Liver (tissue), 9 donors: ENCODE data around the gene IFNA7. TPM values are rescaled to one million over a fixed set of nuclear protein-coding genes. Genes with fewer than 3 reads are reported as not detected.
"Not testable (repeated sequence)": the region's sequence is repeated elsewhere in the genome, so short reads cannot be mapped to it uniquely, and the experiment has no call there.

Source experiments
- DNase-seq: peaks from one replicate; pipeline ENCODE4 v3.0.0-alpha.2; 2017; ENCODE audit warnings: low spot score
- H3K27ac ChIP-seq, 2 donors: one replicate each; pipeline ENCODE4 v1.7.0; 2013; ENCODE audit warnings: inconsistent platforms in 2 of 2, low read length in 2 of 2, control low read depth in 1 of 2, low read depth in 1 of 2, mild to moderate bottlenecking in 1 of 2
- H3K27me3 ChIP-seq, 4 donors: one replicate each; pipeline versions ENCODE4 v1.6.1 to v1.7.0; 2013; ENCODE audit warnings: low read length in 3 of 4, inconsistent platforms in 1 of 4, mild to moderate bottlenecking in 1 of 4, moderate library complexity in 1 of 4; ENCODE audit not compliant: control insufficient read depth in 4 of 4, insufficient read depth in 4 of 4
- H3K36me3 ChIP-seq, 4 donors: one replicate each; pipeline versions ENCODE4 v1.6.1 to v1.7.0; 2013; ENCODE audit warnings: low read length in 3 of 4, mild to moderate bottlenecking in 3 of 4, low read depth in 1 of 4, moderate library complexity in 1 of 4; ENCODE audit not compliant: control insufficient read depth in 4 of 4, insufficient read depth in 3 of 4
- H3K4me1 ChIP-seq, 4 donors: one replicate each; pipeline versions ENCODE4 v1.6.1 to v1.7.0; 2013; ENCODE audit warnings: low read length in 3 of 4, mild to moderate bottlenecking in 3 of 4, moderate library complexity in 1 of 4; ENCODE audit not compliant: control insufficient read depth in 4 of 4, insufficient read depth in 4 of 4
- H3K4me3 ChIP-seq, 3 donors: one replicate each; pipeline versions ENCODE4 v1.6.1 to v1.7.0; 2013; ENCODE audit warnings: low read length in 3 of 3, control low read depth in 1 of 3, low read depth in 1 of 3, mild to moderate bottlenecking in 1 of 3
- H3K9ac ChIP-seq, 2 donors: one replicate each; pipeline ENCODE4 v1.7.0; 2013; ENCODE audit warnings: low read length in 2 of 2, mild to moderate bottlenecking in 2 of 2, moderate library complexity in 2 of 2, control low read depth in 1 of 2, low read depth in 1 of 2
- H3K9me3 ChIP-seq, 4 donors: one replicate each; pipeline versions ENCODE4 v1.6.1 to v1.7.0; 2013; ENCODE audit warnings: low read length in 3 of 4; ENCODE audit not compliant: control insufficient read depth in 4 of 4
- EGR1 ChIP-seq, 2 donors: IDR thresholded peaks; 2 replicates each; pipeline ENCODE4 v1.6.1; 2016 to 2018; ENCODE audit warnings: antibody characterized with exemption in 2 of 2, low read depth in 2 of 2
- FOXA1 ChIP-seq: IDR thresholded peaks from 2 replicates; pipeline ENCODE4 v1.6.1; 2016; ENCODE audit warnings: antibody characterized with exemption
- FOXA2 ChIP-seq: IDR thresholded peaks from 2 replicates; pipeline ENCODE4 v1.6.1; 2016; ENCODE audit warnings: antibody characterized with exemption
- GABPA ChIP-seq, 2 donors: IDR thresholded peaks in 1 of 2; conservative IDR thresholded peaks in 1 of 2; 2 replicates each; pipeline ENCODE4 v1.6.1; 2016; ENCODE audit warnings: antibody characterized with exemption in 2 of 2, mild to moderate bottlenecking in 1 of 2, moderate library complexity in 1 of 2
- HNF4A ChIP-seq, 2 donors: conservative IDR thresholded peaks; 2 replicates each; pipeline ENCODE4 v1.6.1; 2016; ENCODE audit warnings: antibody characterized with exemption in 2 of 2, mild to moderate bottlenecking in 2 of 2
- HNF4G ChIP-seq: IDR thresholded peaks from 2 replicates; pipeline ENCODE4 v1.6.1; 2016; ENCODE audit warnings: antibody characterized with exemption
- JUND ChIP-seq, 2 donors: IDR thresholded peaks; 2 replicates each; pipeline ENCODE4 v1.6.1; 2016; ENCODE audit warnings: antibody characterized with exemption in 2 of 2
- NR2F2 ChIP-seq: IDR thresholded peaks from 2 replicates; pipeline ENCODE4 v1.6.1; 2016; ENCODE audit warnings: antibody characterized with exemption
- RAD21 ChIP-seq, 2 donors: IDR thresholded peaks; 2 replicates each; pipeline ENCODE4 v1.6.1; 2016; ENCODE audit warnings: antibody characterized with exemption in 2 of 2, mild to moderate bottlenecking in 2 of 2
- RXRA ChIP-seq, 2 donors: IDR thresholded peaks; 2 replicates each; pipeline ENCODE4 v1.6.1; 2017 to 2018; ENCODE audit warnings: antibody characterized with exemption in 2 of 2, mild to moderate bottlenecking in 1 of 2
- SP1 ChIP-seq: IDR thresholded peaks from 2 replicates; pipeline ENCODE4 v1.6.1; 2018; ENCODE audit warnings: antibody characterized with exemption, mild to moderate bottlenecking
- TAF1 ChIP-seq: conservative IDR thresholded peaks from 2 replicates; pipeline ENCODE4 v1.6.1; 2016; ENCODE audit warnings: antibody characterized with exemption, mild to moderate bottlenecking
- WGBS: extraction: QIAGEN DNeasy Blood & Tissue Kit; methylation state at CpG from one replicate; pipeline ENCODE4 v1.1.7; 2013; 5-methylcytosine and 5-hydroxymethylcytosine counted together
- polyA plus RNA-seq, 2 donors: library from polyadenylated mRNA; stranded (reverse) in 1 of 2; unstranded in 1 of 2; fragments of 200-250 nt in 1 of 2; fragments of >200 nt in 1 of 2; fragmentation: Nextera tagmentation in 1 of 2; extraction: Ambion mirVana in 1 of 2; gene quantifications; one replicate each; pipeline versions ENCODE4 v1.2.1 to v1.2.3, GENCODE V29; 2013 to 2015
- total RNA-seq, 2 donors: library from RNA; depleted of rRNA; stranded (reverse); fragments of >200 nt; gene quantifications; one replicate each; pipeline ENCODE4 v1.2.3, GENCODE V29; 2014
- TF ChIP-seq, protein P1 (sequence below): IDR thresholded peaks from 2 replicates; pipeline ENCODE4 v1.6.1; 2016; ENCODE audit warnings: antibody characterized with exemption, mild to moderate bottlenecking
- TF ChIP-seq, protein P2 (sequence below): IDR thresholded peaks from 2 replicates; pipeline ENCODE4 v1.6.1; 2016; ENCODE audit warnings: antibody characterized with exemption
- TF ChIP-seq, protein P3 (sequence below): fragments of 150-350 bp; IDR thresholded peaks from 2 replicates; pipeline ENCODE4 v1.5.1; 2017; ENCODE audit warnings: improper control_type of control experiment, low read depth, low read length; ENCODE audit not compliant: missing input control
- TF ChIP-seq, protein P4 (sequence below): IDR thresholded peaks from 2 replicates; pipeline ENCODE4 v1.6.1; 2016; ENCODE audit warnings: antibody characterized with exemption
- donor health status: healthy.
- donor health status: healthy.
- donor health status: healthy.
- donor health status: healthy.
- donor health status: healthy.

The IFNA7 gene
- total and polyA plus RNA-seq, 4 donors = not detected

DNA sequence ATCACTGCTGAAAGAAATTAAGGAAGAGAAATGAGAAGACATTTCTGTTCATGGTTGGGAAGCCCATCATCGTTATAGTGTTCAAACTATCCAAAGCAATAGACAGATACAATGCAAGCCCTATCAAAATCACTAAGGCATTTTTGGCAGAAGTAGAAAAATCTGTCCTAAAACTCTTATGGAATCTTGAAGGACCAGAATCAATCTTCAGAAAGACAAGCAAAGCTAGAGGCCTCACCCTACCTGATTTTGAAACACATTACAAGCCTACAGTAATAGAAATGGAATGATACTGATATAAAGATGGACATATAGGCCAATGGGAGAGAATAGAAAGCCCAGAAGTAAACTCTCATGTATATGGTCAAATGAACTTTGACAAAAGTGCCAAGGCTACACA, 30.7 kb downstream of the IFNA7 start:
- TF ChIP-seq JUND (IDR thresholded peaks at IDR 0.05) = no peak
- no peak for TF ChIP-seq HNF4G
- no peak for TF ChIP-seq FOXA1
- TF ChIP-seq TAF1 = no peak
- TF ChIP-seq RXRA (IDR thresholded peaks at IDR 0.05) = no peak
- no peak for TF ChIP-seq FOXA2
- 54% methylated on average over 1 of the region's 1 CpG for WGBS
- Histone ChIP-seq H3K4me3 (no peak overlapping the region), H3K4me1 (no peaks in the 10 kb centered on the region), H3K36me3 (no peaks in the 10 kb centered on the region), H3K27ac (no peak overlapping the region), H3K9ac (no peak overlapping the region), H3K27me3 (no peaks in the 10 kb centered on the region), H3K9me3 (no peaks in the 10 kb centered on the region)
- DNase-seq = no peak

DNA sequence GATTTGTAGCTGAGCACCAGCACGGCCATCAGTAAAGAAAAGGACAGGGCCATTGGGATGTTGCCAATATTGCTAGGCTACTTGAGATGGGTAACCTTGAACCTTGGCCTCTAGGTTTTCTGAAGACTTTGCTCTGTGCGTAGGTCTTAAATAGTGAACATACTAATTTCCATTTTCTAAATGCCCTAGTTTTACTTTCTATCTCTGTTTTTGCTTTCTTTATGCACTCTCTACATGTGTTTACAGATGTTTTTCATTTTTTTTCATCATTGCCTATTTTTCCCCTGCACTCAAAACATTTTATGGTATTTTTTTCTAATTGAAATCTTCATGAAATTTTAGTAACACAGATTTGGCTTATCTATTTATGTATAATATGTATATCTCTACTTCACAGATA, 35.4 kb downstream of the IFNA7 start, which contains the start of gene IFNA21:
Gene IFNA21 (minus strand): TSS at position 101 of the 400 bp plus-strand sequence. CDS start 48 bp downstream, at position 53.
- not testable (repeated sequence) for H3K27ac ChIP-seq, H3K9me3 ChIP-seq, H3K4me1 ChIP-seq, H3K27me3 ChIP-seq, H3K36me3 ChIP-seq, H3K9ac ChIP-seq, H3K4me3 ChIP-seq, DNase-seq
- WGBS = 73% methylated on average over 2 of the region's 2 CpGs

DNA sequence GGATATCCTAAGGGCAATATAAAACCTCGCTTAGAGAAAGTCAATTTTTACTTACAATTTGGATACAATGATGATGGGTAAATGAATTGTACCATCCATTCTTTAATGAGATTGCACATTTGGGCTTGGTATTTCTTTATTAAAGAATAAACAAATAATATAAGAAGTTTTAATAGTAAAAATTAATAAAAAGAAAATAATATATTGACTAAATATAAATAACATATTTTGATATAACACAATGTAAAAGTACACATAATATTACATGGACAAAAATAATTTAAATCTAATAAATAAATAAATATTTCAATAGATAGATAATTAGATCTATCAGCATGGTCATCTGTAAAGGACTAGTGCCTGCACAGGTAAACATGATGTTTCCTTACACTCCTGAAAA, 36.5 kb downstream of the IFNA7 start:
- DNase-seq = no peak
- no peaks in the 10 kb centered on the region for H3K9me3 ChIP-seq
- TF ChIP-seq, protein P1, sequence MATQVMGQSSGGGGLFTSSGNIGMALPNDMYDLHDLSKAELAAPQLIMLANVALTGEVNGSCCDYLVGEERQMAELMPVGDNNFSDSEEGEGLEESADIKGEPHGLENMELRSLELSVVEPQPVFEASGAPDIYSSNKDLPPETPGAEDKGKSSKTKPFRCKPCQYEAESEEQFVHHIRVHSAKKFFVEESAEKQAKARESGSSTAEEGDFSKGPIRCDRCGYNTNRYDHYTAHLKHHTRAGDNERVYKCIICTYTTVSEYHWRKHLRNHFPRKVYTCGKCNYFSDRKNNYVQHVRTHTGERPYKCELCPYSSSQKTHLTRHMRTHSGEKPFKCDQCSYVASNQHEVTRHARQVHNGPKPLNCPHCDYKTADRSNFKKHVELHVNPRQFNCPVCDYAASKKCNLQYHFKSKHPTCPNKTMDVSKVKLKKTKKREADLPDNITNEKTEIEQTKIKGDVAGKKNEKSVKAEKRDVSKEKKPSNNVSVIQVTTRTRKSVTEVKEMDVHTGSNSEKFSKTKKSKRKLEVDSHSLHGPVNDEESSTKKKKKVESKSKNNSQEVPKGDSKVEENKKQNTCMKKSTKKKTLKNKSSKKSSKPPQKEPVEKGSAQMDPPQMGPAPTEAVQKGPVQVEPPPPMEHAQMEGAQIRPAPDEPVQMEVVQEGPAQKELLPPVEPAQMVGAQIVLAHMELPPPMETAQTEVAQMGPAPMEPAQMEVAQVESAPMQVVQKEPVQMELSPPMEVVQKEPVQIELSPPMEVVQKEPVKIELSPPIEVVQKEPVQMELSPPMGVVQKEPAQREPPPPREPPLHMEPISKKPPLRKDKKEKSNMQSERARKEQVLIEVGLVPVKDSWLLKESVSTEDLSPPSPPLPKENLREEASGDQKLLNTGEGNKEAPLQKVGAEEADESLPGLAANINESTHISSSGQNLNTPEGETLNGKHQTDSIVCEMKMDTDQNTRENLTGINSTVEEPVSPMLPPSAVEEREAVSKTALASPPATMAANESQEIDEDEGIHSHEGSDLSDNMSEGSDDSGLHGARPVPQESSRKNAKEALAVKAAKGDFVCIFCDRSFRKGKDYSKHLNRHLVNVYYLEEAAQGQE = no peak
- TF ChIP-seq JUND (IDR thresholded peaks at IDR 0.05) (no peak), HNF4A (conservative IDR thresholded peaks at IDR 0.05) (no peak)
- TF ChIP-seq, protein P2, sequence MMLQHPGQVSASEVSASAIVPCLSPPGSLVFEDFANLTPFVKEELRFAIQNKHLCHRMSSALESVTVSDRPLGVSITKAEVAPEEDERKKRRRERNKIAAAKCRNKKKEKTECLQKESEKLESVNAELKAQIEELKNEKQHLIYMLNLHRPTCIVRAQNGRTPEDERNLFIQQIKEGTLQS = no peak

DNA sequence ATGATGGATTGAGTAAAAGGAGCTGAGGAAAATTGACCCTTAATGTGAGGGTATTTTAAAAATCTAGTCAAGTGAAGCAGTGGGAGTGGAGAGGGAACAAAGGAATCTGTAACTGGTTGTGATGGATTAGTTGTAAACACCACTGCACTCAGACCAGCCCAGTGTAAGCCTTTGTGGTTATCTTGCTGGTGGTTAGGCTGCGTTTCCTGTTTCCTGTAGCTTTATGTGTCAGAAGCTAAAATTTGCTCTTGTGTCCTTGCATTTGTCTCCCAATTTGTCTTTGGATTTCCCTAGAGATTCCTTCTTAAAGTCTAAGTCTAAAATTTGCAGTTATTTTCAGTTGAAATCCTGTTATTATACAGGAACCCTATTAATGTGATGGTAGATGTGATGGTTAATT, 41.8 kb downstream of the IFNA7 start:
- no peak for DNase-seq
- Histone ChIP-seq H3K27ac (no peak overlapping the region), H3K4me1 (no peaks in the 10 kb centered on the region), H3K9ac (no peak overlapping the region), H3K27me3 (peaks cover 0 to 3% (median 0%) of the 10 kb centered on the region in 4 donors), H3K4me3 (no peak overlapping the region), H3K9me3 (no peaks in the 10 kb centered on the region), H3K36me3 (no peaks in the 10 kb centered on the region)
- WGBS = 35% methylated on average over 1 of the region's 1 CpG
- no peak for TF ChIP-seq EGR1 (IDR thresholded peaks at IDR 0.05; ENCODE audit: low read depth in 2 of 2)
- TF ChIP-seq, protein P3, sequence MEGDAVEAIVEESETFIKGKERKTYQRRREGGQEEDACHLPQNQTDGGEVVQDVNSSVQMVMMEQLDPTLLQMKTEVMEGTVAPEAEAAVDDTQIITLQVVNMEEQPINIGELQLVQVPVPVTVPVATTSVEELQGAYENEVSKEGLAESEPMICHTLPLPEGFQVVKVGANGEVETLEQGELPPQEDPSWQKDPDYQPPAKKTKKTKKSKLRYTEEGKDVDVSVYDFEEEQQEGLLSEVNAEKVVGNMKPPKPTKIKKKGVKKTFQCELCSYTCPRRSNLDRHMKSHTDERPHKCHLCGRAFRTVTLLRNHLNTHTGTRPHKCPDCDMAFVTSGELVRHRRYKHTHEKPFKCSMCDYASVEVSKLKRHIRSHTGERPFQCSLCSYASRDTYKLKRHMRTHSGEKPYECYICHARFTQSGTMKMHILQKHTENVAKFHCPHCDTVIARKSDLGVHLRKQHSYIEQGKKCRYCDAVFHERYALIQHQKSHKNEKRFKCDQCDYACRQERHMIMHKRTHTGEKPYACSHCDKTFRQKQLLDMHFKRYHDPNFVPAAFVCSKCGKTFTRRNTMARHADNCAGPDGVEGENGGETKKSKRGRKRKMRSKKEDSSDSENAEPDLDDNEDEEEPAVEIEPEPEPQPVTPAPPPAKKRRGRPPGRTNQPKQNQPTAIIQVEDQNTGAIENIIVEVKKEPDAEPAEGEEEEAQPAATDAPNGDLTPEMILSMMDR = no peak
- TF ChIP-seq, protein P2 = no peak
- no peak for TF ChIP-seq FOXA1
- TF ChIP-seq HNF4A (conservative IDR thresholded peaks at IDR 0.05) = no peak
- TF ChIP-seq JUND (IDR thresholded peaks at IDR 0.05) = no peak
- no peak for TF ChIP-seq RAD21 (IDR thresholded peaks at IDR 0.05)
- no peak for TF ChIP-seq SP1
- no peak for TF ChIP-seq TAF1
- TF ChIP-seq NR2F2 = no peak
- TF ChIP-seq, protein P4, sequence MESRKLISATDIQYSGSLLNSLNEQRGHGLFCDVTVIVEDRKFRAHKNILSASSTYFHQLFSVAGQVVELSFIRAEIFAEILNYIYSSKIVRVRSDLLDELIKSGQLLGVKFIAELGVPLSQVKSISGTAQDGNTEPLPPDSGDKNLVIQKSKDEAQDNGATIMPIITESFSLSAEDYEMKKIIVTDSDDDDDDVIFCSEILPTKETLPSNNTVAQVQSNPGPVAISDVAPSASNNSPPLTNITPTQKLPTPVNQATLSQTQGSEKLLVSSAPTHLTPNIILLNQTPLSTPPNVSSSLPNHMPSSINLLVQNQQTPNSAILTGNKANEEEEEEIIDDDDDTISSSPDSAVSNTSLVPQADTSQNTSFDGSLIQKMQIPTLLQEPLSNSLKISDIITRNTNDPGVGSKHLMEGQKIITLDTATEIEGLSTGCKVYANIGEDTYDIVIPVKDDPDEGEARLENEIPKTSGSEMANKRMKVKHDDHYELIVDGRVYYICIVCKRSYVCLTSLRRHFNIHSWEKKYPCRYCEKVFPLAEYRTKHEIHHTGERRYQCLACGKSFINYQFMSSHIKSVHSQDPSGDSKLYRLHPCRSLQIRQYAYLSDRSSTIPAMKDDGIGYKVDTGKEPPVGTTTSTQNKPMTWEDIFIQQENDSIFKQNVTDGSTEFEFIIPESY = no peak
- no peak for TF ChIP-seq HNF4G
- no peak for TF ChIP-seq GABPA (IDR thresholded peaks at IDR 0.05 in 1 of 2, conservative IDR thresholded peaks at IDR 0.05 in 1 of 2)

More for the DNA sequence above, 36.5 kb downstream of the IFNA7 start:
- 87% methylated on average over 1 of the region's 1 CpG for WGBS
- no peak overlapping the region for H3K4me3 ChIP-seq
- H3K27ac ChIP-seq = no peak overlapping the region
- no peaks in the 10 kb centered on the region for H3K4me1 ChIP-seq
- H3K27me3 ChIP-seq = peaks cover 0 to 3% (median 0%) of the 10 kb centered on the region in 4 donors
- no peak overlapping the region for H3K9ac ChIP-seq
- no peaks in the 10 kb centered on the region for H3K36me3 ChIP-seq
